GM12891 (cell line): ENCODE results near the gene ADAMTSL1.

ENCODE experiments used
- POLR2A ChIP-seq: IDR thresholded peaks from 2 replicates; pipeline ENCODE4 v1.6.1; 2011; ENCODE audit warnings: low read depth, low read length, control low read depth
- POLR2AphosphoS5 ChIP-seq: IDR thresholded peaks from 2 replicates; pipeline ENCODE4 v1.6.1; 2011; ENCODE audit warnings: low read depth, low read length, control low read depth
- TAF1 ChIP-seq: IDR thresholded peaks from 2 replicates; pipeline ENCODE4 v1.6.1; 2011; ENCODE audit warnings: low read depth, low read length, control low read depth

GRCh38 chr9:18427691-18428090, 46.3 kb upstream of the ADAMTSL1 start:
- no peak for TF ChIP-seq POLR2AphosphoS5
- TF ChIP-seq TAF1 = no peak
- no peak for TF ChIP-seq POLR2A
